ENCODE results near the gene VPS45. TPM values are rescaled to one million over a fixed set of nuclear protein-coding genes. Genes with fewer than 3 reads are reported as not detected.

VPS45 gene
- polyA plus RNA-seq, 1 of the 3 experiments (the other 2 are of a cell fraction): 31.5 TPM

DNA sequence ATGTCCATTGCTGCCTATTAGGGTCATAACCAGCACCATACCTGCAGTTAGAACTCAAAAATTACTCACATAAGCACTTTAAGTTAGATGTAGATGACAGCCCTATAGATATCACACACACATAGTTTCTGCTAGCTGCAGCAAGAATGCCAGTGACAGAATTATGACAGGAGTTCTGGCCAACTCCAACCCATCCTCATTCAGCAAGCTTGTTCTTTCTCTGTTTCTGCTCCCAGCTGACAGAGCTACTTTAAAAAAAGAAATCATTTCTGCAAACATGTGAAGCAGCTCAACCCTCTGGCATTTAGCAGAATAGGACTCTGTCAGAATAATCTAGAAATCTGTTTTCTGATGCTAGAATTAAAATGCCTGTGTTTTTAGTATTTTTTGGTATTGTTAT, 33.2 kb upstream of the VPS45 start:
- no peak for DNase-seq
- H3K4me2 ChIP-seq: no peak overlapping the region
- no peaks in the 10 kb centered on the region for H3K36me3 ChIP-seq (replicated peaks in 1 of 2; ENCODE audit: control insufficient read depth in 1 of 2, insufficient read depth in 2 of 2, low read length in 1 of 2)
- H3K9ac ChIP-seq: no peak overlapping the region
- no peak overlapping the region for H2AFZ ChIP-seq (ENCODE audit: low read depth)
- no peaks in the 10 kb centered on the region for H3K4me1 ChIP-seq (ENCODE audit: control insufficient read depth in 1 of 2, insufficient read depth in 2 of 2, low read depth in 1 of 2, low read length in 1 of 2)
- H3K9me2 ChIP-seq: no peaks in the 10 kb centered on the region
- H3K27ac ChIP-seq (ENCODE audit: low read depth in 2 of 2, low read length in 1 of 2): no peak overlapping the region
- TF ChIP-seq MXI1 (IDR thresholded peaks at IDR 0.05; ENCODE audit: low read depth, low read length): no peak
- no peaks in the 10 kb centered on the region for H3K27me3 ChIP-seq (ENCODE audit: insufficient read depth)
- no peak overlapping the region for H3K4me3 ChIP-seq (ENCODE audit: low read depth in 2 of 2, low read length in 1 of 2)
- H3K9me3 ChIP-seq: no peaks in the 10 kb centered on the region
- CTCF ChIA-PET: interaction anchor here (0.7 to 1.3 kb wide), 3 partner anchors 10 to 24 kb away, joined by 3 read pairs; no protein-coding TSS in a partner anchor
- H3F3A ChIP-seq (replicated peaks; ENCODE audit: insufficient read depth): no peaks in the 10 kb centered on the region
- POLR2A ChIA-PET: no interaction called here
- H4K20me1 ChIP-seq (ENCODE audit: insufficient read depth): no peaks in the 10 kb centered on the region
- H3K79me2 ChIP-seq (ENCODE audit: insufficient read depth): no peaks in the 10 kb centered on the region

GRCh38 chr1:150049926-150050325, 17.6 kb upstream of the VPS45 start:
- Histone ChIP-seq H3K79me2 (ENCODE audit: insufficient read depth) (no peaks in the 10 kb centered on the region; the same call in 1 of the 2 replicates), H3K9ac (no peak overlapping the region), H3K9me2 (no peaks in the 10 kb centered on the region), H2AFZ (ENCODE audit: low read depth) (no peak overlapping the region), H3K36me3 (replicated peaks in 1 of 2; ENCODE audit: control insufficient read depth in 1 of 2, insufficient read depth in 2 of 2, low read length in 1 of 2) (no peaks in the 10 kb centered on the region), H3F3A (replicated peaks; ENCODE audit: insufficient read depth) (peaks cover 22% of the 10 kb centered on the region), H3K4me3 (ENCODE audit: low read depth in 2 of 2, low read length in 1 of 2) (no peak overlapping the region), H3K4me2 (no peak overlapping the region), H4K20me1 (ENCODE audit: insufficient read depth) (no peaks in the 10 kb centered on the region), H3K4me1 (ENCODE audit: control insufficient read depth in 1 of 2, insufficient read depth in 2 of 2, low read depth in 1 of 2, low read length in 1 of 2) (no peaks in the 10 kb centered on the region), H3K27ac (ENCODE audit: low read depth in 2 of 2, low read length in 1 of 2) (no peak overlapping the region), H3K9me3 (no peaks in the 10 kb centered on the region), H3K27me3 (ENCODE audit: insufficient read depth) (no peaks in the 10 kb centered on the region)
- CTCF ChIA-PET: interaction anchor here (0.6 to 2.7 kb wide), 26 partner anchors 11 to 162 kb away, joined by 3 to 31 read pairs (median 4); a partner anchor contains a TSS
- no peak for DNase-seq
- TF ChIP-seq FOXM1 (IDR thresholded peaks at IDR 0.05; ENCODE audit: low read depth) (no peak), RCOR1 (IDR thresholded peaks at IDR 0.05; ENCODE audit: low read length) (no peak), NFIC (IDR thresholded peaks at IDR 0.05; ENCODE audit: borderline replicate concordance) (no peak), TEAD4 (IDR thresholded peaks at IDR 0.05; ENCODE audit: borderline replicate concordance, insufficient read depth) (no peak), TAF1 (IDR thresholded peaks at IDR 0.05; ENCODE audit: borderline replicate concordance, low read depth, low read length) (no peak), ELF1 (IDR thresholded peaks at IDR 0.05) (no peak), RAD21 (IDR thresholded peaks at IDR 0.05; ENCODE audit: low read length) (no peak), FOSL2 (IDR thresholded peaks at IDR 0.05; ENCODE audit: borderline replicate concordance, low read depth) (no peak), NRF1 (IDR thresholded peaks at IDR 0.05; ENCODE audit: low read depth, low read length) (no peak), SMC3 (IDR thresholded peaks at IDR 0.05; ENCODE audit: low read depth, low read length) (no peak), MEF2A (IDR thresholded peaks at IDR 0.05; ENCODE audit: borderline replicate concordance, low read depth) (no peak), EP300 (IDR thresholded peaks at IDR 0.05; ENCODE audit: borderline replicate concordance in 1 of 2, low read depth in 1 of 2, low read length in 1 of 2) (no peak), EZH2phosphoT487 (IDR thresholded peaks at IDR 0.05; ENCODE audit: borderline replicate concordance, low read depth) (no peak), GABPA (IDR thresholded peaks at IDR 0.05; ENCODE audit: low read depth) (no peak), RXRA (IDR thresholded peaks at IDR 0.05; ENCODE audit: borderline replicate concordance, low read depth) (no peak)
- TF ChIP-seq, protein P1, sequence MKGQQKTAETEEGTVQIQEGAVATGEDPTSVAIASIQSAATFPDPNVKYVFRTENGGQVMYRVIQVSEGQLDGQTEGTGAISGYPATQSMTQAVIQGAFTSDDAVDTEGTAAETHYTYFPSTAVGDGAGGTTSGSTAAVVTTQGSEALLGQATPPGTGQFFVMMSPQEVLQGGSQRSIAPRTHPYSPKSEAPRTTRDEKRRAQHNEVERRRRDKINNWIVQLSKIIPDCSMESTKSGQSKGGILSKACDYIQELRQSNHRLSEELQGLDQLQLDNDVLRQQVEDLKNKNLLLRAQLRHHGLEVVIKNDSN (IDR thresholded peaks at IDR 0.05; ENCODE audit: borderline replicate concordance, low read depth): no peak
- TF ChIP-seq, protein P2, sequence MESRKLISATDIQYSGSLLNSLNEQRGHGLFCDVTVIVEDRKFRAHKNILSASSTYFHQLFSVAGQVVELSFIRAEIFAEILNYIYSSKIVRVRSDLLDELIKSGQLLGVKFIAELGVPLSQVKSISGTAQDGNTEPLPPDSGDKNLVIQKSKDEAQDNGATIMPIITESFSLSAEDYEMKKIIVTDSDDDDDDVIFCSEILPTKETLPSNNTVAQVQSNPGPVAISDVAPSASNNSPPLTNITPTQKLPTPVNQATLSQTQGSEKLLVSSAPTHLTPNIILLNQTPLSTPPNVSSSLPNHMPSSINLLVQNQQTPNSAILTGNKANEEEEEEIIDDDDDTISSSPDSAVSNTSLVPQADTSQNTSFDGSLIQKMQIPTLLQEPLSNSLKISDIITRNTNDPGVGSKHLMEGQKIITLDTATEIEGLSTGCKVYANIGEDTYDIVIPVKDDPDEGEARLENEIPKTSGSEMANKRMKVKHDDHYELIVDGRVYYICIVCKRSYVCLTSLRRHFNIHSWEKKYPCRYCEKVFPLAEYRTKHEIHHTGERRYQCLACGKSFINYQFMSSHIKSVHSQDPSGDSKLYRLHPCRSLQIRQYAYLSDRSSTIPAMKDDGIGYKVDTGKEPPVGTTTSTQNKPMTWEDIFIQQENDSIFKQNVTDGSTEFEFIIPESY (IDR thresholded peaks at IDR 0.05; ENCODE audit: borderline replicate concordance, low read depth): no peak
- TF ChIP-seq, protein P3, sequence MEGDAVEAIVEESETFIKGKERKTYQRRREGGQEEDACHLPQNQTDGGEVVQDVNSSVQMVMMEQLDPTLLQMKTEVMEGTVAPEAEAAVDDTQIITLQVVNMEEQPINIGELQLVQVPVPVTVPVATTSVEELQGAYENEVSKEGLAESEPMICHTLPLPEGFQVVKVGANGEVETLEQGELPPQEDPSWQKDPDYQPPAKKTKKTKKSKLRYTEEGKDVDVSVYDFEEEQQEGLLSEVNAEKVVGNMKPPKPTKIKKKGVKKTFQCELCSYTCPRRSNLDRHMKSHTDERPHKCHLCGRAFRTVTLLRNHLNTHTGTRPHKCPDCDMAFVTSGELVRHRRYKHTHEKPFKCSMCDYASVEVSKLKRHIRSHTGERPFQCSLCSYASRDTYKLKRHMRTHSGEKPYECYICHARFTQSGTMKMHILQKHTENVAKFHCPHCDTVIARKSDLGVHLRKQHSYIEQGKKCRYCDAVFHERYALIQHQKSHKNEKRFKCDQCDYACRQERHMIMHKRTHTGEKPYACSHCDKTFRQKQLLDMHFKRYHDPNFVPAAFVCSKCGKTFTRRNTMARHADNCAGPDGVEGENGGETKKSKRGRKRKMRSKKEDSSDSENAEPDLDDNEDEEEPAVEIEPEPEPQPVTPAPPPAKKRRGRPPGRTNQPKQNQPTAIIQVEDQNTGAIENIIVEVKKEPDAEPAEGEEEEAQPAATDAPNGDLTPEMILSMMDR (IDR thresholded peaks at IDR 0.05): no peak
- TF ChIP-seq, protein P4, sequence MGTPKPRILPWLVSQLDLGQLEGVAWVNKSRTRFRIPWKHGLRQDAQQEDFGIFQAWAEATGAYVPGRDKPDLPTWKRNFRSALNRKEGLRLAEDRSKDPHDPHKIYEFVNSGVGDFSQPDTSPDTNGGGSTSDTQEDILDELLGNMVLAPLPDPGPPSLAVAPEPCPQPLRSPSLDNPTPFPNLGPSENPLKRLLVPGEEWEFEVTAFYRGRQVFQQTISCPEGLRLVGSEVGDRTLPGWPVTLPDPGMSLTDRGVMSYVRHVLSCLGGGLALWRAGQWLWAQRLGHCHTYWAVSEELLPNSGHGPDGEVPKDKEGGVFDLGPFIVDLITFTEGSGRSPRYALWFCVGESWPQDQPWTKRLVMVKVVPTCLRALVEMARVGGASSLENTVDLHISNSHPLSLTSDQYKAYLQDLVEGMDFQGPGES (IDR thresholded peaks at IDR 0.05; ENCODE audit: low read depth, low read length): no peak
- POLR2A ChIA-PET: interaction anchor here (1.4 kb wide), 1 partner anchor 161 kb away, joined by 7 read pairs; a partner anchor contains a TSS
- WGBS (ENCODE audit: low lambda C conversion rate): 85% methylated on average over 2 of the region's 2 CpGs
